GM18502 (cell line): ENCODE measurements around the gene GABRR2.
"Not testable (repeated sequence)": the region's sequence is repeated elsewhere in the genome, so short reads cannot be mapped to it uniquely, and the experiment has no call there.

ENCODE experiments used
- ATAC-seq: cut with Tn5 transposase; IDR thresholded peaks from one replicate; pipeline ENCODE4 v1.9.1; 2021; ENCODE audit warnings: mild to moderate bottlenecking; ENCODE audit not compliant: unreplicated experiment, poor library complexity

The GABRR2 gene

DNA sequence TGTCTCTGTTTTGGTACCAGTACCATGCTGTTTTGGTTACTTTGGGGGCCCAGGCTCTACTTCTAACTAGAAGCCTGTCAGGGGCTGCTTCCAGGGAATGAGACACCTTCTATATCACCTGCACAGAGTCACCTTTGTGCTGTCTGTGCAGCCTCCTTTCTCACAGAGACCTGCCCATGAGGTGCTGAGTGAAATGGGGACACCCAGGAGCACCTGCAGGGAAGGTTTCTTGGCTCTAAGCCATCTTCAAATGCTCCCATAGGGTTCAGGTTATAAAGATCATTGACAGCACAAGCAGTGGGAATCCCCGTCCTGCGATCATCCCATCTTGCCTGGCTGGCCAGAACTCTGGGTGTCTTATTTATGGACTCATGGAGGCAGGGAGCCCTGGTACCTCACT, 19.1 kb downstream of the GABRR2 start:
- no peak for ATAC-seq

DNA sequence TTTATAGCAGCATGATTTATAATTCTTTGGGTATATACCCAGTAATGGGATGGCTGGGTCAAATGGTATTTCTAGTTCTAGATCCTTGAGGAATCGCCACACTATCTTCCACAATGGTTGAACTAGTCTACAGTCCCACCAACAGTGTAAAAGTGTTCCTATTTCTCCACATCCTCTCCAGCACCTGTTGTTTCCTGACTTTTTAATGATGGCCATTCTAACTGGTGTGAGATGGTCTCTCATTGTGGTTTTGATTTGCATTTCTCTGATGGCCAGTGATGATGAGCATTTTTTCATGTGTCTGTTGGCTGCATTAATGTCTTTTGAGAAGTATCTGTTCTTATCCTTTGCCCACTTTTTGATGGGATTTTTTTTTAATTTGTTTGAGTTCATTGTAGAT, 20.0 kb downstream of the GABRR2 start:
- not testable (repeated sequence) for ATAC-seq

DNA sequence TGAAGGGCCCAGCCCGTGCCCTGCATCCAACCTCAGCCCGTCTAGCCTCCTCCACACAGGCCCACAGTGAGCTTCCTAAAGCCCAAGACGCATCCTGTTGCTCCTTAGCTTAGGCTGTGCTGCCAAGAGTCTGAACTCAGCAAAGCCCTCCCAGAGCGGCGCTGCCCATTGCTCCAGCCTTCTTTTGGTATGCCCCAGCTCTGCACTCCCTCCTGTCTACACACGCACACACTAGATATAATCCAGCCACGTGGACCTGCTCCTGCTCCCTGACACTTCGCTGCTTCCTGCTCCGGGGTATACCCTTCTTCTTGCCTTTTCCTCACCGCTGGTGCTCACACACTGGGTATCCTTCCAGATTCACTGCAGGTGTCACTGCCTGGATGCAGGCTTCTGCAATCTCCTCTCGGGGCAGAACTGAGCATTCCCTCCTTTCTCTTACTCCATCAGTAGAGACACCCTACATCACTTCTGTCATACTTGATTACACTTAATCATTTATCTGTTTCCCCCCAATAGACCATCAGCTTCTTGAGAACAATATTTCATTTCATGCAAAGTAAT, 23.8 kb downstream of the GABRR2 start:
- ATAC-seq, result no peak

DNA sequence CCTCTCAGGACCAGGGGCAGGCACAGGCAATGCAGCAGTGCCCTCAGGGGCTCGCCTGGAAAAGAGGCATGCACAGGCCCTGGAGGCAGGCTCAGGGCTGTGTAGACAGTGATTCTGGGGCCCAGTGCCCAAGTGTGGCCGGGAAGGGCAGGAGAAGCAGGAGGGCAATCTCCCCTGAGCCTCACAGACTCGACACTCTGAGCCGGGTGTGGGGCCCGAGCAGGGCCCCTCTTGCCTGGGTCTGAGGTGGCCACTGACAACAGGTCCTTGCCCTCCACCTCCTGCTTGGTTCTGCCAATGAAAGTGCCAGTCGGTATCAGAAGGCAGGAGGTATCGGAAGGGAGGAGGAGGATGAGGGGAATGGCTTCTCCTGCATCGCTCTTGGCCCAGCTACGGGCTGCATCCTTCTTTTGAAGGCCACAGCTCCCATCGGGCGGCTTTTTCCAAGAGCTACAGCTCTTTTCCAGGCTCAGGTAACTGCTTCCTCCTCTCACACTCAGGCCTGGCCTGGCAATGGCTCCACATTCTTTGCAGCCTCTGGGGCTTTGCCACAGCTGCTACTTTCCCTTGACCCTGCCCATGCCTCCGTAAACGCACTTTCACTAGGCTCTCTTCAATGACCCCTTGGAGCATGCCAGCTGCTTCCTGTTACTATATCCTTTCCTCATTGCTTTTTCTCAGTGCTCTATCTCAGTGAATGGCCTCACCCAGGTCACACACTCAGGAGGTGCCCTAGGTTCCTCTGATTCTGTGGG, 24.5 kb downstream of the GABRR2 start:
- ATAC-seq, result no peak

DNA sequence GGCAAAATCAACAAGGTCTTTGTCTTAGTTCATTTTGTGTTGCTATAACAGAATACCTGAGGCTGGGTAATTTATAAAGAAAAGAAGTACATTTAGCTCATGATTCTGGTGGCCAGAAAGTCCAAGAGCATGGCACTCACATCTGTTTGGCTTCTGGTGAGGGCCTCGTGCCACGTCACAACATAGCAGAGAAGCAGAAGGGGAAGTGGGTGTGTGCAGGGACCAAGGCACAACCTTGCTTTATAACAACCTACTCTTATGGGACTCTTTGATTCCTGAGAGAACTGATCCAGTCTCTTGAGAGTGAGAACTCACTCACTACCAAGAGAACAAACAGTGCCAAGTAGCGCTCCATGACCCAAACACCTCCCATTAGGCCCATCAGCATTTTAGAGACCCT, 25.4 kb downstream of the GABRR2 start:
- no peak for ATAC-seq

DNA sequence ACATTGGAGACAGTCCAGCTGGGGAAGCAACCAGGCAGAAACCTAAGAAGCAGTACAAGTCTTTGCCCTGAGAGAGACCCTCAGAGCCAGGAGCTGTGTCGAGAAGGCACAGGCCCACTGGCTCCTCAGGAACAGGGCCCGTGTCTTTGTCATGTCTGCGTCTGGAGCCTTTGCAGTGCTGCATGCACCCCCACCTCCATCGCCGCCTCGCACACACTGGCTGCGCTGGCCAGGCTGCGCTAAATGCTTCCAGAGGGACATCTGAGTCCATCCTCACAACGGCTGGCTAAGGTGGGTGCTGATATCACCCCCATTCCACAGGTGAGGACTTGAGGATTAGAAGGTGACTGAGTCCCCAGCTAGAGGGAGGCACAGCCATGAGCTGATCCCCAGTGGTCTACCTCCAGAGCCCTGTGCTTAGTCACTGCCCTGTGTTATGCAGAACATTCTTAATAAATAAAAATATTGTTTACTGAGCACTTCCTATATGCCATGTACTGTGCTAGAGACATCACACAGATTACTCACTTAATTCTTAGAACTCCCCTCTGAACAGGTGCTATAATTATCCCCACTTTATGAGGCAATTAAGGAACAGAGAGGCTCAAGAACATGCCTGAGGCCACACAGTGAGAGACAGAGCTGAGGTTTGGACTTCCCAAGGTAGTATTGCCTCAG, 27.6 kb downstream of the GABRR2 start:
- ATAC-seq, result no peak

DNA sequence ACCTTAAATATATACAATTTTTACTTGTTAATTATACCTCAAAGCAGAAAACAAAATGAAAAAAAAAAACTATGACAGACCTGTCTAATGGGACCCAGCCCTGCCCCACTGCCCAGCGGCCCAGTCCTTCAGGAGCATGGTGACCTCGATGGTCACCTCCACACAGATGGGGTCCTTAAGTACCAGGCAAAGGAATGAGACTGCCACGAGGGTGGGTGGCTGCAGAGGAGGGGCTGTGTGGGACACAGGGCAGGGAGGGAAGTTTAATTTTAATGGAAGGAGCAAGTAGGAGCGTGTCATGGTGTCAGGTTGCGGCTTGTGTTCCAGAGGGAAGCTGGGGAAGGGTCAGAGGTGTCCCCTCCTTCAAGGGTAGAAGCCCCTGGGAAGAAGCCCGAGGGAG, 28.6 kb downstream of the GABRR2 start:
- no peak for ATAC-seq

DNA sequence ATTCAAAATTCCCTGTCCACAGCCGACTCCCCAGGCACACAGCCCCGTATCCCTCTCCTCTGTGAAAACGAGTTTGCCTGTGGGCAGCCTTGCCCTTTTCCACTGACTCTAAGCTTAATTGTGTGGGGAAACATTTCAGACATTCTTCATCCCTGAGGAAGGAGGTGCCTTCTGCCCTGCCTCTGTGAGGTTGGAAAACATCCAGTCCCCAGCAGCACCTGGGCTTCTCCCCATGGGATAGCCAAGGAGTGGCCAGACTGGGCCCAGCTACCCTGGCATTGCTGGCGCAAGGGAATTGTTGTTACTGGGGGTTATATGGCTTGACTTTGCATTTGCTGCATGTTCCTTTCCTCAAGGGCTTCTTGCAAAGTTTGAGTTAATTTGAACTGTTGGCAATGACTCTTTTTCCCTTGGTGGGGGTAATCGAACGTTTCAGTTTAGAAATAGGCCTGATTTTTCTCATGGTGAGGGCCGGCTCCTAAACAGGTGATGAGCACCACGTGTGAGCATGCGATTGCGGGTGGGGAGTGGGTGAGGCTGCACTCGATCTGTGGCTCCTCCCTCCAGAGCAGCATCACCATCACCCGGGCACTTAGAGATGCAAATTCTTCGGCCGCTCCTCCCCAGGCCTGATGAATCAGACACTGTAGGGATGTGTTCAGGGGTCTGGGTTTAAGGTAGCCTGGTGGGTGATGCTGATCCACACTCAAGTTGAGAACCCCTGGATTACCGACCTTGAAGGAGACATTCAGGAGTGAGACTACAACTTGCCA, 29.9 kb downstream of the GABRR2 start:
- no peak for ATAC-seq

DNA sequence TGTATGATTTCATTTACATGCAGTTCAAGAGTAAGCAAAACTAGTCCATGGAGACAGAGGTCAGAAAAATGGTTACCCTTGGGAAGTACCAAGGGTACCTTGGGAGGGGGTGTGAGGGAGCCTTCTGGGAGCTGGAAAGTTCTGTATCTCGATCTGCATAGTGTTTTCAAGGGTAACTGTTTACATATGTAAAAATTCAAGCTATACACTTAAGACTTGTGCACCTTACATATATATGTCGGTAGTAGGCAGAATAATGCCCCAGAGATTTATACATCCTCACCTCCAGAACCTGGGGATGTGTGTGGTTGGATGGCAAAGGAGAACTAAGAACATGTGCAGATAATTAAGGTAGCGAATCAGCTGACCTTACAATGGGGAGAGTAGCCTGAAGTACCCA, 31.0 kb downstream of the GABRR2 start:
- ATAC-seq, result no peak

DNA sequence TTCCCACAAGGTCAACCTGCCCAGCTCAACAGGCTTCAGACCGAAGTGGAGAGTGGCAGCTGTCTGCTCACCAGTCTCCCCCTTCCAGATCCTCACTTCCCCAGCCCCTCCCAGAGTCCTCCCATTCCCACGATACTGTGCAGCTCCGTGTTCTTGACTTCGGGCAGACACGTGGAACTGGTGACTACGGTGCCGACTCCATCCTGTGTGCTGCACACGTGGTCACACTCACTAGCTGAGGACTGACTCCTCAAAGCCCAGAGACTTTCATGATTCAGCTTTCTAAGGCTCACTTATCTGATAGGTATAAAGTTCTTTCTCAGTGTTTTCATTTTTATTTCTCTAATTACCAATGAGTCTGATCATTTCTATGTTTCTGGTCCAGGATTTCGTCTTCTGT, 32.4 kb downstream of the GABRR2 start:
- no peak for ATAC-seq

DNA sequence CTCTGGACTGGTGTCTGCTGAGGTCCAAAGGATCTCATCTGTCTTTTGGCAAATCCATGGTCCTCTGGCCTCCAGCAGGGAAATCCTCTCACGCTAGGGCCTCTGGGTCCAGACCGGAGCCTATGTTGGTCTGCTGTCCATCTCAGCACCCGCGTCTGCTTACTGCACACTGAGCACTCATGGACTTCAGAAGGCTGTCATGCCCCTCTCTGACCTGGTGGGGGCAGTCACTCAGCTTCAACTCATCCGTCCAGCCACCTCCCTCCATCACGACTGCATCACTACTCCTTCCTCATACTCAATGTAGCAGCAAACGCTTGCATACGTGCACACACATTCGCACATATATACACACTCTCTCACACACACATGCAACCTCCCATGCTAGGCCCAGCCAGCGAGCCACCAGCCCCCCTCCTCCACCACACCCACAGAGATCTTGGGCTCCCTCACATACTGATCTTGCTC, 33.3 kb downstream of the GABRR2 start:
- ATAC-seq, result peak; percentile 99

DNA sequence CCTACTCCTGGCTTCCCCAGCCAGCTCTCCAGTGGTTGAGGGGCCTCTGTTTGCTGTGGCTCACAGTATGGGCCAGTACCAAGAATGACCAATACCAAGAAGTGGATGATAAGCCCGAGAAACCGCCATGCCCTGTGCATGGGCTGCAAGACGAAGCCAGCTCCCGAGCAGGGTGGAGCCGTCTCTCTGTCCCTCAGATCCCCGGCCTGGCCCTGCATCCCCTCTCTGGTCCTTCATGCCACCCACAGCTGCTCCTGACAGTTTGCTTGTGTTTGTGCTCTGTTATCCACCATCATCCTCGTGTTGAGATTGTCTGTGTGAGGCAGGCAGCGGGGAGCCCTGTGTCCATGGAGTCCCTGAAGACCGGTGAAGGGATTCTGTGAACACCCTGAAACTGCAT, 36.1 kb downstream of the GABRR2 start:
- ATAC-seq, result no peak

DNA sequence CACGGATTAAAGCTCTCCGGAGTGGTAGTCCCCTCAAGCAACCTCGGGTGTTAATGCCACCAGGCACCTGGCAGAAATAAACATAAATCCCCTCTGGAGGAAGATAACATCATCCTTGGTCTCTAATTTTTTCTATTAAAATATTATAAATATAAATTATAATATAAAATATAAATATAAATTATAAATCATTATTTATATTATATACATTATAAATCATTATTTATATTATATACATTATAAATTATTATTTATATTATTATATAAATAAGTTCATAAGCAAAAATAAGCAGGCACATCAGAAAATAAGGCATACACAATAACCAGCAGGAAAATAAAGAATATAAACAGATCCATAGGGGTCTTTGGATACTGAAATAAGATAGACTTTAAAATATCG, 39.2 kb downstream of the GABRR2 start:
- ATAC-seq, result no peak

DNA sequence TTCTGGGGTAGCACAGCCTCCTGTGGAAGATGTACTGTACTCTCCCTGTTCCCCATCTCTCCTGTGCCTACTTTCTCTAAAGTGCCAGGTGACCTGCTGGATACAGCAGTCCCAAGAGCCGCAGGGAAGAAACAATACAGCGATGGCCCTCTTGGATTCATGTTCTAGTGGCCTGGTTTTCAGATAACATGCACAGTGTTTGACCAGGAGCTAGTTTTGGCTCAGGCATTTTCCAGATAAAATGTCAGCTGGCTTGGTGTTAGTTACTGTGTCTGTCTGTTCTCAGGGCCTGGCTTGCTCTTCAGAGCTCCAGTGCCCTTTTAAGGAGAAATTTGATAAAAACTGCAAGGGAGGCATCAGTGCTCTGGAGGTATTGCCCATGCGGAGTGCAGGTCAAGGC, 41.3 kb downstream of the GABRR2 start:
- ATAC-seq, result no peak

DNA sequence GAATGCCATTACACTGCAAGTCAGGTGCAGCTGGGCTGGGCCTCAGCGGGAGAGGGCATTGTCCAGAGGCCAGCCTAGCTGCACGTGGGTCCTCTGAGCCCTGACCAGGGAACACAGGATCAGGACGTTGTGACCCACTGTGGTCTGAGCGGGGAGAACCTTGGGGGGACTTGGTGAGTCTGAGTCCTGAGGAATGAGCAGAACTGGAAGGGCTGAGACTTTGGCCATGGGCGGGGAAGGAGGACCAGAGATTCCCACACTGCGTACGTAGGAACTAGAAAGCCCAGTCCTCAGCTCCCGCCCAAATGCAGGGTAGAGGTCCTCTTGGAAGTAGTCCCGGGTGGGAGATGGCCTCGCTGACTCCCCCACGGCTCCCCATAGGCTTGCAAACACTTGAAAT, 42.5 kb downstream of the GABRR2 start:
- ATAC-seq, result no peak

DNA sequence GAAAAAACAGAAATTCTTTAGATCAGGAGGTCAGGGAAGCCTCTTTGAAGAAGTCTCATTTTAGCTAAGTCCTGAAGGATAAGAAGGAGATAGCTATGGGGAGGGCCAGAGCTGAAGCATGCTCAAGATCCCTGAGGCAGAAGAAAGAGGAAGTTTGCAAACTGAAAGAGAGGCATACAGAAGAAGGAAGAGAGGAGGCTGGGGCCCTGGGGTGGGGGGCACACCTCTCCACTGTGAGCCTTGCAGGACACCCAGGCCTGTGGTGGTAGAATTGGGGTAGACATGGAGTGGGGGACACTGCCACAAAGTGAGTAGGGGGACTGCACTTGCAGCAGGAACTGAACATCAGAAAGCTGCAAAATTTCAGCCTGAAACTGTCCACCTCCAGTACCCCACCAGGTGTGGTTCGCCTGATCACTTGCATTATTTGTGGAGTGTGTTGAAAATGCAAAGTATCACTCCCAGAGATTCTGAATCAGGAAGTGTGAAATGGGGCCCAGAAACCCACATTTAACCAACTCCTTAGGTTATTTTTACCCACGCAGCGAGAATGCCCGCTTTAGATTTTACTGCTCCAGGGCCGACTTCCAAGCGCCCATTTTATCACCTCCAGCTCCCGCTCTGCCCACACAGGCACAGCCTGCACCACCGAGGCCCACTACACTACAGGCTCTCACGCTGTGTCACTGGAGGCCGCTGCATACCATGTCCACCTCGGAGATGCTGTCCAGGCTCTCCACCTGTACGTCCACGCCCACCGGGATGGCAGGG, 44.0 kb downstream of the GABRR2 start:
- peak; percentile 72 for ATAC-seq

DNA sequence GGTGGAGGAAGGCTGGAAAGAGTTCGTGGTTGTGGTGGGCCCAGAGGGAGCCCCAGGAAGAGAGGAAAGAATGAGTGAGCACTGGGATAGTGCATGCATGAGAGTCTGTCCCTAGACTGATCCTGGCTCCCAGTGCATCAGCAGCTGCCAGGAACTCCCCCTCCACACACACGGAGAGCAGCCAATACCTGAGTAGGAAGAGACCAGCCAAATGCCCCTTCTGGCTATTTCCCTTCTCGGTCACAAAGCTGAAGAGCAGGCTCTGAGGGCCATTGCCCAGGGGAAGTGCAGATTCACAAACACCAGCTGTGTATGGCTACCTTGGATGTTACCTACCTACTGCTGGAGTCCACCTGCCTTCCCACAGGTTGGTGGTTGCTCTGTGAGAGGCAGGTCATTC, 45.1 kb downstream of the GABRR2 start:
- ATAC-seq, result no peak

DNA sequence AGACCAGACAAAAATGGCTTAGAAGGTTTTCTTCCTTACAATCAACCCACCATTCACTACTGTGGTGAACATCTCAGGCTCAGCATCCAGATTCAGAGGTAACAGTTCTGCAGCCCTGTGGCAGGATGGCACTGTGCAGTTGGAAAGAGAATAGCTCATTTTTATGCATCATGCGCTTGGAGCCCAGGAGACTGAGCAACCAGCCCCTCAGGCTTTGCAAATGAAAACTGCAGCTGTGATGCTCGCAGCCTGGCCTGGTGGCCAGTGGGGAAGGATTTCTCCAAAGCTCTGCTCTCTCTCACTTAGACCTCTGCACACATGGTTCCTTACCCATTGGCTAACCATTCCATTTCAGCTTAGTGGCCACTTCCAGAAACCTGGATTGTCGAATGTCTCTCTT, 45.8 kb downstream of the GABRR2 start:
- no peak for ATAC-seq

DNA sequence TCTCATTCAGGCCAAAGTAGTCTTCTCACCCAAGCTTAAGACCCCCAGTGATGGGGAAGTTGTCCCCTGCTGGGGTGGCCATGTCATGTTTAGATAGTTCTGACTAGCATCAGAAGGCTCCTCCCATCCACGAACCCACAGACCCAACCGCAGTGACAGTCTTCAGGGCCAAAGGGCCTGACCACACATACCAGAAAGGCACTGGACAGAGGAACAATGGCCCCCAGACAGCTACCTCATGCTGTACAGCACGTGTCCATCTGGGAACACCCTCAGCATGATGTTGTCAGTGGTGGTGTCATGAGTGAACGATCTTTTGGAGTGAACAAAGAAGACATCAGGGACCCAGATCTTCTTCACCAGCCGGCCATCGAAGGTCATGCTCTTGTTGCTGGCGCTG, 46.3 kb downstream of the GABRR2 start:
- ATAC-seq, result no peak

DNA sequence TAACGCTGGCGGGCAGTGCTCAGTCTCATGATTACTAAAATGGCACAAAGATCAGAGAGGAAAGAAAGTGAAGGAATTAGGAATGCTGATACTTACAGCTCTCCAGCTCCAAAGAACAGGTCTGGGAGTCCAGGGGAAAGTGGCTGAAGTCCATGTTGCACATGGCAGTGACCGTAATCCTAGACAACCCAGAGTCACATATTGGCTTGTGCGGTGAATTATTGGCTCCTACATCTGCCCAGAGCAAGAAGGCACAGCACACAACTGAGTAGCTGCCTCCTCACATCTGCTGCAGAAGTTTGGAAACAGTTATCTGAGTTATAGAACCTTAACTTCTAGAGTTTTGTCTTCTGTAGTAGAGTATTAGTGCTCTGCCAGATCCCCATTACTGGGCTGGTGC, 47.2 kb downstream of the GABRR2 start:
- no peak for ATAC-seq
